WTC11 (cell line): ENCODE results near the gene CLN6.

Experiments used
- CREM ChIP-seq: sonication (generic); formaldehyde crosslinking; IDR thresholded peaks from 2 replicates; pipeline ENCODE4 v1.8.1; 2022; ENCODE audit warnings: mild to moderate bottlenecking, missing genetic modification reagents, moderate library complexity
- EMX1 ChIP-seq: fragments of 250-450 bp; sonication (Bioruptor Pico); IDR thresholded peaks from 2 replicates; pipeline ENCODE4 v1.8.0; 2021; ENCODE audit warnings: mild to moderate bottlenecking
- FOXP1 ChIP-seq: sonication (generic); formaldehyde crosslinking; IDR thresholded peaks from 2 replicates; pipeline ENCODE4 v1.8.0; 2022; ENCODE audit warnings: missing genetic modification reagents, mild to moderate bottlenecking, moderate library complexity, borderline replicate concordance
- RELA ChIP-seq: sonication (generic); formaldehyde crosslinking; IDR thresholded peaks from 2 replicates; pipeline ENCODE4 v1.8.1; 2022; ENCODE audit warnings: missing genetic modification reagents, mild to moderate bottlenecking, borderline replicate concordance
- SMAD4 ChIP-seq: sonication (generic); formaldehyde crosslinking; IDR thresholded peaks from 2 replicates; pipeline ENCODE4 v1.8.0; 2022; ENCODE audit warnings: mild to moderate bottlenecking, missing genetic modification reagents
- TF ChIP-seq, protein P1 (sequence below): sonication (generic); formaldehyde crosslinking; IDR thresholded peaks from 2 replicates; pipeline ENCODE4 v1.8.1; 2023; ENCODE audit warnings: mild to moderate bottlenecking, missing genetic modification reagents, borderline replicate concordance
- TF ChIP-seq, protein P2 (sequence below): sonication (generic); formaldehyde crosslinking; IDR thresholded peaks from 2 replicates; pipeline ENCODE4 v1.8.0; 2022; ENCODE audit warnings: missing genetic modification reagents
- TF ChIP-seq, protein P3 (sequence below): fragments of 200-600 bp; IDR thresholded peaks from 2 replicates; pipeline ENCODE4 v1.8.0; 2022; ENCODE audit warnings: antibody characterized with exemption

DNA sequence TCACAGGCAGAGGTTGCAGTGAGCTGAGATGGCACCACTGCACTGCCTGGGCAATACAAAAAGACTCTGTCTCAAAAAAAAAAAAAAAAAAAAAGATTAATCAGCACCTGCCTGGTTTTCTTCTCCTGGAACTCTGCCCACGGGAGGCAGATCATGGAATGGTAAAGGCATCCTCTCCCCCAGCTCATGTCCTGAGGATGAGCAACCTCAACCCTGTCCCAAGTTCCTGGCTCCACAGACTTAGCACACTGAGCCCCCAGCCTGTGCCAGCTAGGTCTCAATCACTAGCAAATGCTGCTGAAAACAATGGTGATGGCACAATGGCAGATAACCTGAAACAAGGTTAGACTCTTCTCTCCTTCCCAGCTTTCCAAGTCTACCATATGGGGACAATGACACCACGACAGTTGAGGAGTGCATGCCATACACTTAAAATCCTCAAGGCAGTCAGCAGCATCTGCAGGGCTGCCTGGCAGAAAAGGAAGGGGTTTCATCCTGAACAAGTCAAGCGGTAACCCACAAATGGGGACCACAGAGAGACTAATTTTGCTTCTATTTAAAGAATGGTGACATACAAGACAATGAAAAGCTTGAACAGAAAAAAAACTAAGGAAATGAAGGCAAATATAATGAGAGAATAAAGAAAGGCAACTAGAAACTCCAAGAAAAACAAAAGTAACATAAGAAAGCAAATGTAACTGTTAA, 4.8 kb downstream of the CLN6 start:
- TF ChIP-seq CREM (no peak), FOXP1 (CRISPR knock-in tag) (no peak), SMAD4 (CRISPR knock-in tag) (no peak), RELA (CRISPR knock-in tag) (no peak), EMX1 (CRISPR knock-in tag) (no peak)
- TF ChIP-seq, protein P1, sequence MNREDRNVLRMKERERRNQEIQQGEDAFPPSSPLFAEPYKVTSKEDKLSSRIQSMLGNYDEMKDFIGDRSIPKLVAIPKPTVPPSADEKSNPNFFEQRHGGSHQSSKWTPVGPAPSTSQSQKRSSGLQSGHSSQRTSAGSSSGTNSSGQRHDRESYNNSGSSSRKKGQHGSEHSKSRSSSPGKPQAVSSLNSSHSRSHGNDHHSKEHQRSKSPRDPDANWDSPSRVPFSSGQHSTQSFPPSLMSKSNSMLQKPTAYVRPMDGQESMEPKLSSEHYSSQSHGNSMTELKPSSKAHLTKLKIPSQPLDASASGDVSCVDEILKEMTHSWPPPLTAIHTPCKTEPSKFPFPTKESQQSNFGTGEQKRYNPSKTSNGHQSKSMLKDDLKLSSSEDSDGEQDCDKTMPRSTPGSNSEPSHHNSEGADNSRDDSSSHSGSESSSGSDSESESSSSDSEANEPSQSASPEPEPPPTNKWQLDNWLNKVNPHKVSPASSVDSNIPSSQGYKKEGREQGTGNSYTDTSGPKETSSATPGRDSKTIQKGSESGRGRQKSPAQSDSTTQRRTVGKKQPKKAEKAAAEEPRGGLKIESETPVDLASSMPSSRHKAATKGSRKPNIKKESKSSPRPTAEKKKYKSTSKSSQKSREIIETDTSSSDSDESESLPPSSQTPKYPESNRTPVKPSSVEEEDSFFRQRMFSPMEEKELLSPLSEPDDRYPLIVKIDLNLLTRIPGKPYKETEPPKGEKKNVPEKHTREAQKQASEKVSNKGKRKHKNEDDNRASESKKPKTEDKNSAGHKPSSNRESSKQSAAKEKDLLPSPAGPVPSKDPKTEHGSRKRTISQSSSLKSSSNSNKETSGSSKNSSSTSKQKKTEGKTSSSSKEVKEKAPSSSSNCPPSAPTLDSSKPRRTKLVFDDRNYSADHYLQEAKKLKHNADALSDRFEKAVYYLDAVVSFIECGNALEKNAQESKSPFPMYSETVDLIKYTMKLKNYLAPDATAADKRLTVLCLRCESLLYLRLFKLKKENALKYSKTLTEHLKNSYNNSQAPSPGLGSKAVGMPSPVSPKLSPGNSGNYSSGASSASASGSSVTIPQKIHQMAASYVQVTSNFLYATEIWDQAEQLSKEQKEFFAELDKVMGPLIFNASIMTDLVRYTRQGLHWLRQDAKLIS (CRISPR knock-in tag): no peak
- TF ChIP-seq, protein P2, sequence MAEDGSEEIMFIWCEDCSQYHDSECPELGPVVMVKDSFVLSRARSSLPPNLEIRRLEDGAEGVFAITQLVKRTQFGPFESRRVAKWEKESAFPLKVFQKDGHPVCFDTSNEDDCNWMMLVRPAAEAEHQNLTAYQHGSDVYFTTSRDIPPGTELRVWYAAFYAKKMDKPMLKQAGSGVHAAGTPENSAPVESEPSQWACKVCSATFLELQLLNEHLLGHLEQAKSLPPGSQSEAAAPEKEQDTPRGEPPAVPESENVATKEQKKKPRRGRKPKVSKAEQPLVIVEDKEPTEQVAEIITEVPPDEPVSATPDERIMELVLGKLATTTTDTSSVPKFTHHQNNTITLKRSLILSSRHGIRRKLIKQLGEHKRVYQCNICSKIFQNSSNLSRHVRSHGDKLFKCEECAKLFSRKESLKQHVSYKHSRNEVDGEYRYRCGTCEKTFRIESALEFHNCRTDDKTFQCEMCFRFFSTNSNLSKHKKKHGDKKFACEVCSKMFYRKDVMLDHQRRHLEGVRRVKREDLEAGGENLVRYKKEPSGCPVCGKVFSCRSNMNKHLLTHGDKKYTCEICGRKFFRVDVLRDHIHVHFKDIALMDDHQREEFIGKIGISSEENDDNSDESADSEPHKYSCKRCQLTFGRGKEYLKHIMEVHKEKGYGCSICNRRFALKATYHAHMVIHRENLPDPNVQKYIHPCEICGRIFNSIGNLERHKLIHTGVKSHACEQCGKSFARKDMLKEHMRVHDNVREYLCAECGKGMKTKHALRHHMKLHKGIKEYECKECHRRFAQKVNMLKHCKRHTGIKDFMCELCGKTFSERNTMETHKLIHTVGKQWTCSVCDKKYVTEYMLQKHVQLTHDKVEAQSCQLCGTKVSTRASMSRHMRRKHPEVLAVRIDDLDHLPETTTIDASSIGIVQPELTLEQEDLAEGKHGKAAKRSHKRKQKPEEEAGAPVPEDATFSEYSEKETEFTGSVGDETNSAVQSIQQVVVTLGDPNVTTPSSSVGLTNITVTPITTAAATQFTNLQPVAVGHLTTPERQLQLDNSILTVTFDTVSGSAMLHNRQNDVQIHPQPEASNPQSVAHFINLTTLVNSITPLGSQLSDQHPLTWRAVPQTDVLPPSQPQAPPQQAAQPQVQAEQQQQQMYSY (CRISPR knock-in tag): no peak
- TF ChIP-seq, protein P3, sequence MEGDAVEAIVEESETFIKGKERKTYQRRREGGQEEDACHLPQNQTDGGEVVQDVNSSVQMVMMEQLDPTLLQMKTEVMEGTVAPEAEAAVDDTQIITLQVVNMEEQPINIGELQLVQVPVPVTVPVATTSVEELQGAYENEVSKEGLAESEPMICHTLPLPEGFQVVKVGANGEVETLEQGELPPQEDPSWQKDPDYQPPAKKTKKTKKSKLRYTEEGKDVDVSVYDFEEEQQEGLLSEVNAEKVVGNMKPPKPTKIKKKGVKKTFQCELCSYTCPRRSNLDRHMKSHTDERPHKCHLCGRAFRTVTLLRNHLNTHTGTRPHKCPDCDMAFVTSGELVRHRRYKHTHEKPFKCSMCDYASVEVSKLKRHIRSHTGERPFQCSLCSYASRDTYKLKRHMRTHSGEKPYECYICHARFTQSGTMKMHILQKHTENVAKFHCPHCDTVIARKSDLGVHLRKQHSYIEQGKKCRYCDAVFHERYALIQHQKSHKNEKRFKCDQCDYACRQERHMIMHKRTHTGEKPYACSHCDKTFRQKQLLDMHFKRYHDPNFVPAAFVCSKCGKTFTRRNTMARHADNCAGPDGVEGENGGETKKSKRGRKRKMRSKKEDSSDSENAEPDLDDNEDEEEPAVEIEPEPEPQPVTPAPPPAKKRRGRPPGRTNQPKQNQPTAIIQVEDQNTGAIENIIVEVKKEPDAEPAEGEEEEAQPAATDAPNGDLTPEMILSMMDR: no peak
